HL-60 (cell line): ENCODE results near the gene DOCK1.
"Not testable (repeated sequence)": the region's sequence is repeated elsewhere in the genome, so short reads cannot be mapped to it uniquely, and the experiment has no call there.

Experiments
- POLR2AphosphoS5 ChIP-seq: IDR thresholded peaks from 2 replicates; pipeline ENCODE4 v1.6.1; 2012; ENCODE audit warnings: low read depth
- SPI1 ChIP-seq: IDR thresholded peaks from 2 replicates; pipeline ENCODE4 v1.6.1; 2012; ENCODE audit warnings: low read depth, mild to moderate bottlenecking, borderline replicate concordance
- TF ChIP-seq, protein P1 (sequence below): IDR thresholded peaks from one replicate; pipeline ENCODE4 v1.5.1; 2011; ENCODE audit warnings: low read length, control low read depth, inconsistent platforms; ENCODE audit not compliant: insufficient read depth

DNA sequence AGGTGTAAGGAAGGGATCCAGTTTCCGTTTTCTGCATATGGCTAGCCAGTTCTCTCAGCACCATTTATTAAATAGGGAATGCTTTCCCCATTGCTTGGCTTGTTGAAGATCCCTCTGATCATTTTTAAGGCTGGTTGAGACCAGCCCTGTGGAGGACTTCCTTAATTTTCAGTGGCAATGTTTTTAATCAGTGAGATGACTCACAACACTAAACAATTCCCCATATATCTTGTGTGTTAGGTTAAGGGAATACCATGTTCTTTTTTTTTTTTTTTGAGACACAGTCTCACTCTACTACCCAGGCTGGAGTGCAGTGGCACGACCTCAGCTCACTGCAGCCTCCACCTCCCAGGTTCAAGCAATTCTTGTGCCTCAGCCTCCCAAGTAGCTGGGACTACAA, 404.4 kb downstream of the DOCK1 start:
- TF ChIP-seq, protein P1, sequence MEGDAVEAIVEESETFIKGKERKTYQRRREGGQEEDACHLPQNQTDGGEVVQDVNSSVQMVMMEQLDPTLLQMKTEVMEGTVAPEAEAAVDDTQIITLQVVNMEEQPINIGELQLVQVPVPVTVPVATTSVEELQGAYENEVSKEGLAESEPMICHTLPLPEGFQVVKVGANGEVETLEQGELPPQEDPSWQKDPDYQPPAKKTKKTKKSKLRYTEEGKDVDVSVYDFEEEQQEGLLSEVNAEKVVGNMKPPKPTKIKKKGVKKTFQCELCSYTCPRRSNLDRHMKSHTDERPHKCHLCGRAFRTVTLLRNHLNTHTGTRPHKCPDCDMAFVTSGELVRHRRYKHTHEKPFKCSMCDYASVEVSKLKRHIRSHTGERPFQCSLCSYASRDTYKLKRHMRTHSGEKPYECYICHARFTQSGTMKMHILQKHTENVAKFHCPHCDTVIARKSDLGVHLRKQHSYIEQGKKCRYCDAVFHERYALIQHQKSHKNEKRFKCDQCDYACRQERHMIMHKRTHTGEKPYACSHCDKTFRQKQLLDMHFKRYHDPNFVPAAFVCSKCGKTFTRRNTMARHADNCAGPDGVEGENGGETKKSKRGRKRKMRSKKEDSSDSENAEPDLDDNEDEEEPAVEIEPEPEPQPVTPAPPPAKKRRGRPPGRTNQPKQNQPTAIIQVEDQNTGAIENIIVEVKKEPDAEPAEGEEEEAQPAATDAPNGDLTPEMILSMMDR, result not testable (repeated sequence)
- not testable (repeated sequence) for TF ChIP-seq SPI1, POLR2AphosphoS5
